PC-3 (cell line): ENCODE data around the gene METTL1.

ENCODE experiments used
- EZH2 ChIP-seq: fragments of 300-600 bp; sonication (generic); IDR thresholded peaks from one replicate; pipeline ENCODE4 v1.6.1; 2017; ENCODE audit warnings: antibody characterized with exemption, mild to moderate bottlenecking, low read length; ENCODE audit not compliant: unreplicated experiment
- TF ChIP-seq, protein P1 (sequence below): fragments of 300-600 bp; sonication (generic); conservative IDR thresholded peaks from 2 replicates; pipeline ENCODE4 v1.5.1; 2017; ENCODE audit warnings: antibody characterized with exemption, low read depth, mild to moderate bottlenecking, low read length

DNA sequence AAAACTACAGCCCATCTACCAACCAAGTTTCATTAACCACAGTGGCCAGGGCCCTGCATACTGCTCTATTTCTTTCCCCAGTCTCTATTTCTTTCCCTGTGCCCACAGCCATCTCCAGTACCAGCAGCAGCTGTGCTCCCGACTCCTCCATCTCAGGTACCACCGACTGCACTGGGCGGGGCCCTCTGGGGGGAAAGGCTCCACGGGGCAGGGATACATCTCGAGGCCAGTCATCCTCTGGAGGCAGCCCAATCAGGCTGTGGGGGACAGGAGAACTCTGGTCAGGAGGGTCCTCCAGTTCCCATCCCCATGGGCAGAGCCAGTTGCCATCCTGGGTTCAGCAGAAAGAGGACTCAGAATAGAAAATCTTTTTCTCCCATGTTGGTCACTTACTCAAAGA is 22.8 kb downstream of the METTL1 start:
- TF ChIP-seq, protein P1, sequence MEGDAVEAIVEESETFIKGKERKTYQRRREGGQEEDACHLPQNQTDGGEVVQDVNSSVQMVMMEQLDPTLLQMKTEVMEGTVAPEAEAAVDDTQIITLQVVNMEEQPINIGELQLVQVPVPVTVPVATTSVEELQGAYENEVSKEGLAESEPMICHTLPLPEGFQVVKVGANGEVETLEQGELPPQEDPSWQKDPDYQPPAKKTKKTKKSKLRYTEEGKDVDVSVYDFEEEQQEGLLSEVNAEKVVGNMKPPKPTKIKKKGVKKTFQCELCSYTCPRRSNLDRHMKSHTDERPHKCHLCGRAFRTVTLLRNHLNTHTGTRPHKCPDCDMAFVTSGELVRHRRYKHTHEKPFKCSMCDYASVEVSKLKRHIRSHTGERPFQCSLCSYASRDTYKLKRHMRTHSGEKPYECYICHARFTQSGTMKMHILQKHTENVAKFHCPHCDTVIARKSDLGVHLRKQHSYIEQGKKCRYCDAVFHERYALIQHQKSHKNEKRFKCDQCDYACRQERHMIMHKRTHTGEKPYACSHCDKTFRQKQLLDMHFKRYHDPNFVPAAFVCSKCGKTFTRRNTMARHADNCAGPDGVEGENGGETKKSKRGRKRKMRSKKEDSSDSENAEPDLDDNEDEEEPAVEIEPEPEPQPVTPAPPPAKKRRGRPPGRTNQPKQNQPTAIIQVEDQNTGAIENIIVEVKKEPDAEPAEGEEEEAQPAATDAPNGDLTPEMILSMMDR: no peak
- TF ChIP-seq EZH2: no peak
